ENCODE measurements around the gene C6orf47.

GRCh38 chr6:31689249-31690110, 28.9 kb upstream of the C6orf47 start:
- TF ChIP-seq CTCF (conservative IDR thresholded peaks at IDR 0.05; ENCODE audit: low read length) (peak; percentile 73), EZH2phosphoT487 (IDR thresholded peaks at IDR 0.05; ENCODE audit: borderline replicate concordance, low read depth, low read length) (no peak)

Measured in OCI-LY7 (cell line).